ENCODE results near the gene TK2. TPM values are rescaled to one million over a fixed set of nuclear protein-coding genes. Genes with fewer than 3 reads are reported as not detected.

Gene TK2
- total and polyA plus RNA-seq, 9 of the 15 experiments (the other 6 are each of a cell fraction or from before 2014, with no cell fraction given) = 1.1 to 10.2 (median 5.3) TPM

GRCh38 chr16:66490774-66491715 is 58.9 kb downstream of the TK2 start (continued):
- TF ChIP-seq RAD51 (IDR thresholded peaks at IDR 0.05; ENCODE audit: borderline replicate concordance, low read depth) (no peak), ETS2 (tag; IDR thresholded peaks at IDR 0.05; ENCODE audit: borderline replicate concordance, poor library complexity, severe bottlenecking) (no peak), GTF2E2 (tag; IDR thresholded peaks at IDR 0.05) (no peak), MXD1 (CRISPR knock-in tag; IDR thresholded peaks at IDR 0.05; ENCODE audit: borderline replicate concordance, poor library complexity, severe bottlenecking) (no peak), RBM14 (IDR thresholded peaks at IDR 0.05; ENCODE audit: borderline replicate concordance, insufficient read depth, low read depth, low read length) (no peak), ZNF217 (CRISPR knock-in tag; IDR thresholded peaks at IDR 0.05) (no peak), THAP7 (CRISPR knock-in tag; IDR thresholded peaks at IDR 0.05) (no peak), COPS2 (conservative IDR thresholded peaks at IDR 0.05) (no peak), PHTF2 (CRISPR knock-in tag; IDR thresholded peaks at IDR 0.05) (no peak), ATF1 (CRISPR knock-in tag; IDR thresholded peaks at IDR 0.05) (no peak), ATF1 (tag; IDR thresholded peaks at IDR 0.05) (no peak), ERF (CRISPR knock-in tag; IDR thresholded peaks at IDR 0.05) (no peak), RNF219 (CRISPR knock-in tag; IDR thresholded peaks at IDR 0.05) (no peak), ID3 (CRISPR knock-in tag; IDR thresholded peaks at IDR 0.05) (no peak), ID3 (tag; IDR thresholded peaks at IDR 0.05) (no peak), ZNF699 (CRISPR knock-in tag; IDR thresholded peaks at IDR 0.05; ENCODE audit: insufficient replicate concordance) (no peak), CBFA2T2 (conservative IDR thresholded peaks at IDR 0.05) (peak; percentile 64), CTBP1 (IDR thresholded peaks at IDR 0.05; ENCODE audit: borderline replicate concordance) (peak; percentile 67; the same call in 1 of the 2 replicates), MAFK (IDR thresholded peaks at IDR 0.05; ENCODE audit: low read length) (no peak), TCF15 (CRISPR knock-in tag; IDR thresholded peaks at IDR 0.05) (no peak), ESRRB (CRISPR knock-in tag; IDR thresholded peaks at IDR 0.05; ENCODE audit: borderline replicate concordance) (no peak), NONO (IDR thresholded peaks at IDR 0.05; ENCODE audit: low read depth in 2 of 2, low read length in 1 of 2) (no peak)
- TF ChIP-seq, protein P1, sequence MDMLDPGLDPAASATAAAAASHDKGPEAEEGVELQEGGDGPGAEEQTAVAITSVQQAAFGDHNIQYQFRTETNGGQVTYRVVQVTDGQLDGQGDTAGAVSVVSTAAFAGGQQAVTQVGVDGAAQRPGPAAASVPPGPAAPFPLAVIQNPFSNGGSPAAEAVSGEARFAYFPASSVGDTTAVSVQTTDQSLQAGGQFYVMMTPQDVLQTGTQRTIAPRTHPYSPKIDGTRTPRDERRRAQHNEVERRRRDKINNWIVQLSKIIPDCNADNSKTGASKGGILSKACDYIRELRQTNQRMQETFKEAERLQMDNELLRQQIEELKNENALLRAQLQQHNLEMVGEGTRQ (CRISPR knock-in tag; IDR thresholded peaks at IDR 0.05) = no peak
